GM19025 (cell line): ENCODE results near the gene SLC30A7.
A peak's percentile ranks its signal among the peaks of the same experiment; 100 is the strongest.

Source experiments
- ATAC-seq: cut with Tn5 transposase; IDR thresholded peaks from one replicate; pipeline ENCODE4 v1.9.1; 2021; ENCODE audit warnings: mild to moderate bottlenecking, low read depth, moderate library complexity; ENCODE audit not compliant: unreplicated experiment

The SLC30A7 gene

GRCh38 chr1:101022294-101022693 lies 126.4 kb downstream of the SLC30A7 start:
- no peak for ATAC-seq

DNA sequence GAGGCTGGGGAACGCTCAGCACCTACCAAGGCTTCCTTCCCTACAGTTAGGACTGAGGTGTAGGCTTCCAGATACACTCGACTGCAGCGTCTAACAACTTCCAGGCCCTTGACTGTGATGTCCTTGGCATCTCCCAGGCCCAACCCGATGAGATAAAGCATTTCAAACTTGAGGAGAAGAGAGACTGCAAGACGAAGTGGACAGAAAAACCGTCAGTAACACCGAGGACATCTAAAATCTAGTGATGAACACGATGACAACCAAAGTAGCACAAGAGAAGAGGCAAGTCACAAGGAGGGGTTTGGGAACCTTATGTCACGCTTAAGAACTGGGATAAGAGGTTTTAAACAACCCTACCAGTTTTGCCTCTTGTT lies 129.4 kb downstream of the SLC30A7 start:
- ATAC-seq, result peak; percentile 24

DNA sequence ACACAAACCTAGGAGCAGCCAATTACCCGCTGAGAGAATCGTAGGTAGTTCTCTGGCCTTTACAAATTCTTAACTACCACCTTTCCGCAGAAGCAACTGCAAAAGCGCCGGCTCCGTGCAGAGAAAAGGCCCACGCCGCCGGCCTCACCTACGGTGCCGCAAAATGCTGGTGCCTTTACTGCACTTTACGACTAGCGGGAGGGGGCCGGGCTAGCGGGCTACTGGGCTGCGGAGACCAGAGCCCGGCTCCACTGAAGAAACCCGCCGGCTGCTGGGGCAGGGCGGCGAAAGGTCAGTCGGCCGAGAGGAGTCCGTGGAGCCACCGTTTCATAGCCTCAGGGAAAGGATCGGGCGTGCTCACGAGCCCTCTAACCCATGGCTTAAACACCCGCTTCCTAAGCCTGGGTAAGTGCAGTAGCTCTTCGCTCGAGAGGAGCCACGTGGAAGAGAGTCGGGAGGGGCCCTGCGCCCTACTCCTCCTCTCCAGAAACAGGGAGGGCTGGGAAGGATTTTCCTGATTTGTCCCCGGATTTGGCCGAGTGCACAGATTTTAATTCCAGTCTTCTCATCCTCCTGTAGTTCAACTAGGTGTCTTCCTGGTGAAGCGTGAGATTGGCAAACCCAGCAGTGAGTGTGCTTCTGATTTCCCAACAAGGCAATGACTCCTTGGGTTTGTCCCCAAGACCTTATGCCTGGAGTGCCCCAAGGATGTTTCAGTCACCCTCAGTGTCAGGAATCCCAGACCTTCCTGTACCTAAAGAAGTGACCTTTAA lies 130.0 kb downstream of the SLC30A7 start, which contains the start of gene DPH5:
Gene DPH5 (minus strand): TSS at position 128 of the 773 bp plus-strand sequence. CDS start 341 bp downstream, outside the sequence.
- ATAC-seq, result peak; percentile 78

DNA sequence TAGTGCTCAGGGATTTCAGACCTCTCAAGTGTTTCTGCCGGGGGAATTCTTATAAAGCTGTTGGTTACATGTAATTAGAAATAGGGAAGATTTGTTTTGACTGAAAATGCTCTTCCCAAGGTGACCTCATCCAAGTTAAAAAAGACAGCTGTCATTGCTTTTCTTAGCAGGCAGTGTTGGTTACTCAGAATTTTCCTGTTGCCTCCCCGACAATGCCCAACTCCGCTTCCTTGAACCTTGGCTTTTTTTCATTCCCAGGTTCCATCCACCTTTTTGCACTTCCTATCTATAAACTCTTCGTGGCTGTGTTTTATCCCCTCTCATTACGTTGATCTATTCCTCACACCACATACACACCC lies 130.5 kb downstream of the SLC30A7 start:
- no peak for ATAC-seq

DNA sequence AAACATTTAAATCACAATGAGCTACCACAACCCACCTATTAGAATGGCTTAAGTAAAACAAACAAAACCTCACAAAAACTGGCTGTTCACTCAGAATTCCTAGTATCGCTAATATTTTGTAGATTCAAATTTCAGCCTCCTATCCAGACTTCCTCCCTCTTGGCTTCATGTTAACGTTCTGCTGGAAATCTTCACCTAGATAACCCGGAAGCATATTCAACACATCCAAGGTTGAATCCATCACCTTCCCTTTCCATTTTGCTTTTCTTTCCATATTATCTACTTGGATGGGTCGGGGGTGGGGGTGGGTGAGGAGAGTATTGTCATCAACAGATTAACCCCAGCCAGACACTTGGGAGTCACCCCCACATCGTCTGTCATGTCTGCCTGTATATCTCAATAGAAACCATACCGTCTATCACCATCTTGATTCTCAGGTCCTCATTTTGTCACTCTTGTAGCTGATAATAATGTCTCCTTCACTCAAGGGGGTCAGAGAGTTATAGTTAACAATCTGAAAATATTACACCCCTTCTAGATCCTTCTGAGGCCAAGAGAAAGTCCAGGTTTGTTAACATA lies 131.4 kb downstream of the SLC30A7 start:
- no peak for ATAC-seq

GRCh38 chr1:101028466-101028865 lies 132.6 kb downstream of the SLC30A7 start:
- ATAC-seq, result no peak

GRCh38 chr1:101029184-101029583 lies 133.3 kb downstream of the SLC30A7 start:
- ATAC-seq, result no peak

DNA sequence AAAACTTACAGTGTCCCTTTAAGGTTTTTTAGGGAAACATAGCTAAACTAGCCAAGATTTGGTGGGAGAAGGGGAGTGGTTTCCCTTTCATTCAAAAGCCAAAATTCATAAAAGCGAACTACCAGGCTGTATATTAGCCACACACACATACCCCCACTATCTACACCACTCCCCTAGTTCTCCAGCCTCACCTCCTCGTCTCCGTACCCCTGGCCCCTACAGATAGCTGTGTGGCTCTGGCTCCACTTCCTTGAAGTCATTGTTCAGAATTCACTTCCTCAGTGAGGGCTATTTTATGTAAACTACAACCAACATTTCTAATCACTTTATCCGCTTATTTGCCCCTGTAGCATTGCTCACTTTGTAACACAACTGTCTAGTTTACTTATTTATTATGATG lies 135.0 kb downstream of the SLC30A7 start:
- no peak for ATAC-seq
